ENCODE measurements around the gene LIMS2. TPM values are rescaled to one million over a fixed set of nuclear protein-coding genes. Genes with fewer than 3 reads are reported as not detected.

Gene LIMS2
- polyA plus RNA-seq, 2 of the 4 experiments (the other 2 are of a cell fraction), result 1.2 to 6.1 TPM

DNA sequence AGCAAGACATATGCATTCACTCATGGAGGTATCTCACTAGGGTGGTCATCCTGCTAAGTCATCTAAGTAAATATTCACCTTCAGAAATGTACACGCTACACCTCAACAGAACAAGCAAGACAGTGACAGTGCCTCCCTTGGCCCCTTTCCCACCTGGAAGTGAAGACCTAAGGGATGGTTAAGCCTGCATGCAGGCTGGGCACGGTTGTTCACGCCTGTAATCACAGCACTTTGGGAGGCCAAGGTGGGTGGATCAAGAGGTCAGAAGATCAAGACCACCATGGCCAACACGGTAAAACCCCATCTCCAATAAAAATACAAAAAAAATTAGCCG is 4.4 kb downstream of the LIMS2 start:
- no peaks in the 10 kb centered on the region; the same call in 2 of the 3 replicates for H3K9me3 ChIP-seq
- WGBS (ENCODE audit: missing lambda C conversion rate), result 62% methylated on average over 5 of the region's 5 CpGs
- FAIRE-seq (no peak), DNase-seq (ENCODE audit: low read depth in 1 of 2, low spot score in 1 of 2) (peak in 1 of 2 experiments; percentile 17), ATAC-seq (no peak)
- H3K27ac ChIP-seq, result no peak overlapping the region
- no peak overlapping the region for H3K4me2 ChIP-seq
- no peak overlapping the region for H3K4me3 ChIP-seq
- H3K4me1 ChIP-seq, result peaks cover 11% of the 10 kb centered on the region
- CTCF ChIA-PET, result interaction anchor here (1.0 kb wide), 1 partner anchor 21 kb away, joined by 6 read pairs; no protein-coding TSS in a partner anchor
- TF ChIP-seq RCOR1 (IDR thresholded peaks at IDR 0.05; ENCODE audit: low read depth, low read length) (no peak), GATA3 (IDR thresholded peaks at IDR 0.05; ENCODE audit: borderline replicate concordance) (no peak), EHMT2 (IDR thresholded peaks at IDR 0.05; ENCODE audit: low read depth) (no peak), ZC3H11A (IDR thresholded peaks at IDR 0.05) (no peak), RAD21 (conservative IDR thresholded peaks at IDR 0.05 in 1 of 2, IDR thresholded peaks at IDR 0.05 in 1 of 2) (no peak), POLR2A (IDR thresholded peaks at IDR 0.05; ENCODE audit: low read length) (no peak), FOSB (CRISPR knock-in tag; IDR thresholded peaks at IDR 0.05) (no peak)
- TF ChIP-seq, protein P1, sequence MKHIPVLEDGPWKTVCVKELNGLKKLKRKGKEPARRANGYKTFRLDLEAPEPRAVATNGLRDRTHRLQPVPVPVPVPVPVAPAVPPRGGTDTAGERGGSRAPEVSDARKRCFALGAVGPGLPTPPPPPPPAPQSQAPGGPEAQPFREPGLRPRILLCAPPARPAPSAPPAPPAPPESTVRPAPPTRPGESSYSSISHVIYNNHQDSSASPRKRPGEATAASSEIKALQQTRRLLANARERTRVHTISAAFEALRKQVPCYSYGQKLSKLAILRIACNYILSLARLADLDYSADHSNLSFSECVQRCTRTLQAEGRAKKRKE (CRISPR knock-in tag; IDR thresholded peaks at IDR 0.05; ENCODE audit: low read depth), result no peak
- TF ChIP-seq, protein P2, sequence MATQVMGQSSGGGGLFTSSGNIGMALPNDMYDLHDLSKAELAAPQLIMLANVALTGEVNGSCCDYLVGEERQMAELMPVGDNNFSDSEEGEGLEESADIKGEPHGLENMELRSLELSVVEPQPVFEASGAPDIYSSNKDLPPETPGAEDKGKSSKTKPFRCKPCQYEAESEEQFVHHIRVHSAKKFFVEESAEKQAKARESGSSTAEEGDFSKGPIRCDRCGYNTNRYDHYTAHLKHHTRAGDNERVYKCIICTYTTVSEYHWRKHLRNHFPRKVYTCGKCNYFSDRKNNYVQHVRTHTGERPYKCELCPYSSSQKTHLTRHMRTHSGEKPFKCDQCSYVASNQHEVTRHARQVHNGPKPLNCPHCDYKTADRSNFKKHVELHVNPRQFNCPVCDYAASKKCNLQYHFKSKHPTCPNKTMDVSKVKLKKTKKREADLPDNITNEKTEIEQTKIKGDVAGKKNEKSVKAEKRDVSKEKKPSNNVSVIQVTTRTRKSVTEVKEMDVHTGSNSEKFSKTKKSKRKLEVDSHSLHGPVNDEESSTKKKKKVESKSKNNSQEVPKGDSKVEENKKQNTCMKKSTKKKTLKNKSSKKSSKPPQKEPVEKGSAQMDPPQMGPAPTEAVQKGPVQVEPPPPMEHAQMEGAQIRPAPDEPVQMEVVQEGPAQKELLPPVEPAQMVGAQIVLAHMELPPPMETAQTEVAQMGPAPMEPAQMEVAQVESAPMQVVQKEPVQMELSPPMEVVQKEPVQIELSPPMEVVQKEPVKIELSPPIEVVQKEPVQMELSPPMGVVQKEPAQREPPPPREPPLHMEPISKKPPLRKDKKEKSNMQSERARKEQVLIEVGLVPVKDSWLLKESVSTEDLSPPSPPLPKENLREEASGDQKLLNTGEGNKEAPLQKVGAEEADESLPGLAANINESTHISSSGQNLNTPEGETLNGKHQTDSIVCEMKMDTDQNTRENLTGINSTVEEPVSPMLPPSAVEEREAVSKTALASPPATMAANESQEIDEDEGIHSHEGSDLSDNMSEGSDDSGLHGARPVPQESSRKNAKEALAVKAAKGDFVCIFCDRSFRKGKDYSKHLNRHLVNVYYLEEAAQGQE (IDR thresholded peaks at IDR 0.05), result no peak
- POLR2A ChIA-PET, result no interaction called here

DNA sequence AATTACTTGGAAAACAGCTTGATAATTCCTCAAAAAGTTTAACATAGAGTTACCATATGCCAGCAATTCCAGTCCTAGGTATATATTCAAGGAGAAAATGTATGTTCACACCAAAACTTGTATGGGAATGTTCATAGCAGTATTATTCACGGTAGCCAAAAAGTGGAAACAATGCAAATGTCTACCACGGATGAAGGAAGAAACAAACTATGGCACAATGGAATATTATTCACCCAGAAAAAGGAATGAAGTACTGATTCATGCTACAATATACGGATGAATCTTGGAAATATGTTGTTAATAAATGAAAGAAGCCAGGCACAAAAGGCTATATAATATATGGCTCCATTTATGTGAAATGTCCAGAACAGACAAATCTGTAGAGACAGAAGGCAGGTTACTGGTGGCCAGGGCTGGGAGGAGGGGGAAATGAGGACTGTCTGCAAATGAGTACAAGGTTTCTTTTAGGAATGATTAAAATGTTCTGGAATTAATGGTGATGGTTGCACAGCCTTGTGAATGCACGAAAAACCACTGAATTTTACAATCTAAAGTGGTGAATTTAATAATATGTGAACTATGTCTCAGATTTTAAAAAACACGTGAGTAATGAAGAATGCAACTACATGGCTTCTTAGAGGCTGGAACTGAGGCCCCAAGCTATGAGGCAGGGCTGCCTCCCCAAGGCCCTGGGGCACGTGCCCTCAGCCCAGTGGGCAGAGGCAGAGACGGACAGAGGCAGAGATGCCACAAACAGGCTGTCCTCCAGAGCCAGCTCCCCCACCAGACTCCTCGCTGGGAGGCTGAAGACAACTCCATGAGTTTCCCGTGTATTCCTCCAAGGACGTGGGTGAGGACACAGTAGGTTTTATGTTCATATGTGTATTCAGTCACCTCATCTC is 5.0 kb downstream of the LIMS2 start:
- Histone ChIP-seq H3K4me2 (no peak overlapping the region), H3K9me3 (no peaks in the 10 kb centered on the region; the same call in 2 of the 3 replicates), H3K4me3 (no peak overlapping the region), H3K27ac (no peak overlapping the region), H3K4me1 (peaks cover 10% of the 10 kb centered on the region)
- ATAC-seq (no peak), DNase-seq (ENCODE audit: low read depth in 1 of 2, low spot score in 1 of 2) (no peak), FAIRE-seq (no peak)
- POLR2A ChIA-PET, result no interaction called here
- WGBS (ENCODE audit: missing lambda C conversion rate), result 69% methylated on average over 10 of the region's 10 CpGs
- CTCF ChIA-PET, result interaction anchor here (1.0 kb wide), 1 partner anchor 20 kb away, joined by 6 read pairs; no protein-coding TSS in a partner anchor
- TF ChIP-seq, protein P3, sequence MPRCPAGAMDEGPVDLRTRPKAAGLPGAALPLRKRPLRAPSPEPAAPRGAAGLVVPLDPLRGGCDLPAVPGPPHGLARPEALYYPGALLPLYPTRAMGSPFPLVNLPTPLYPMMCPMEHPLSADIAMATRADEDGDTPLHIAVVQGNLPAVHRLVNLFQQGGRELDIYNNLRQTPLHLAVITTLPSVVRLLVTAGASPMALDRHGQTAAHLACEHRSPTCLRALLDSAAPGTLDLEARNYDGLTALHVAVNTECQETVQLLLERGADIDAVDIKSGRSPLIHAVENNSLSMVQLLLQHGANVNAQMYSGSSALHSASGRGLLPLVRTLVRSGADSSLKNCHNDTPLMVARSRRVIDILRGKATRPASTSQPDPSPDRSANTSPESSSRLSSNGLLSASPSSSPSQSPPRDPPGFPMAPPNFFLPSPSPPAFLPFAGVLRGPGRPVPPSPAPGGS (IDR thresholded peaks at IDR 0.05), result no peak
- no peak for TF ChIP-seq GATA3 (IDR thresholded peaks at IDR 0.05; ENCODE audit: borderline replicate concordance)
- no peak for TF ChIP-seq BHLHE40 (IDR thresholded peaks at IDR 0.05; ENCODE audit: low read depth, low read length)
- TF ChIP-seq, protein P1 (CRISPR knock-in tag; IDR thresholded peaks at IDR 0.05; ENCODE audit: low read depth), result no peak
- no peak for TF ChIP-seq MAZ (IDR thresholded peaks at IDR 0.05; ENCODE audit: borderline replicate concordance, low read depth, low read length)
- no peak for TF ChIP-seq ZNF302 (CRISPR knock-in tag; IDR thresholded peaks at IDR 0.05)
- TF ChIP-seq PHF8 (IDR thresholded peaks at IDR 0.05; ENCODE audit: borderline replicate concordance, low read depth), result no peak
- no peak for TF ChIP-seq RAD21 (conservative IDR thresholded peaks at IDR 0.05 in 1 of 2, IDR thresholded peaks at IDR 0.05 in 1 of 2)
- no peak for TF ChIP-seq CBX8 (IDR thresholded peaks at IDR 0.05)
- TF ChIP-seq KDM5A (IDR thresholded peaks at IDR 0.05), result no peak
- TF ChIP-seq CEBPB (IDR thresholded peaks at IDR 0.05), result no peak
- TF ChIP-seq, protein P4, sequence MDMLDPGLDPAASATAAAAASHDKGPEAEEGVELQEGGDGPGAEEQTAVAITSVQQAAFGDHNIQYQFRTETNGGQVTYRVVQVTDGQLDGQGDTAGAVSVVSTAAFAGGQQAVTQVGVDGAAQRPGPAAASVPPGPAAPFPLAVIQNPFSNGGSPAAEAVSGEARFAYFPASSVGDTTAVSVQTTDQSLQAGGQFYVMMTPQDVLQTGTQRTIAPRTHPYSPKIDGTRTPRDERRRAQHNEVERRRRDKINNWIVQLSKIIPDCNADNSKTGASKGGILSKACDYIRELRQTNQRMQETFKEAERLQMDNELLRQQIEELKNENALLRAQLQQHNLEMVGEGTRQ (IDR thresholded peaks at IDR 0.05), result no peak
- TF ChIP-seq, protein P2 (IDR thresholded peaks at IDR 0.05), result no peak
- TF ChIP-seq JUNB (IDR thresholded peaks at IDR 0.05), result no peak
- TF ChIP-seq, protein P5, sequence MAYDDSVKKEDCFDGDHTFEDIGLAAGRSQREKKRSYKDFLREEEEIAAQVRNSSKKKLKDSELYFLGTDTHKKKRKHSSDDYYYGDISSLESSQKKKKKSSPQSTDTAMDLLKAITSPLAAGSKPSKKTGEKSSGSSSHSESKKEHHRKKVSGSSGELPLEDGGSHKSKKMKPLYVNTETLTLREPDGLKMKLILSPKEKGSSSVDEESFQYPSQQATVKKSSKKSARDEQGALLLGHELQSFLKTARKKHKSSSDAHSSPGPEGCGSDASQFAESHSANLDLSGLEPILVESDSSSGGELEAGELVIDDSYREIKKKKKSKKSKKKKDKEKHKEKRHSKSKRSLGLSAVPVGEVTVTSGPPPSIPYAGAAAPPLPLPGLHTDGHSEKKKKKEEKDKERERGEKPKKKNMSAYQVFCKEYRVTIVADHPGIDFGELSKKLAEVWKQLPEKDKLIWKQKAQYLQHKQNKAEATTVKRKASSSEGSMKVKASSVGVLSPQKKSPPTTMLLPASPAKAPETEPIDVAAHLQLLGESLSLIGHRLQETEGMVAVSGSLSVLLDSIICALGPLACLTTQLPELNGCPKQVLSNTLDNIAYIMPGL (CRISPR knock-in tag; IDR thresholded peaks at IDR 0.05; ENCODE audit: borderline replicate concordance), result no peak
- TF ChIP-seq SMC3 (IDR thresholded peaks at IDR 0.05), result no peak
